Peyer's patch (tissue), 4 donors: ENCODE measurements around the gene CCDC82.

ENCODE experiments used
- CTCF ChIP-seq, 6 experiments: fragments of 450-650 bp in 4 of 6; fragments of 200-600 bp in 2 of 6; sonication (generic) in 1 of 6; IDR thresholded peaks; one replicate each; pipeline ENCODE4 v1.5.1; 2017 to 2019; ENCODE audit warnings: antibody characterized with exemption in 6 of 6, mild to moderate bottlenecking in 3 of 6, moderate library complexity in 1 of 6
- POLR2A ChIP-seq, 2 donors: fragments of 450-650 bp; IDR thresholded peaks; one replicate each; pipeline ENCODE4 v1.5.1; 2017; ENCODE audit warnings: antibody characterized with exemption in 2 of 2, mild to moderate bottlenecking in 2 of 2, moderate library complexity in 2 of 2

GRCh38 chr11:96358321-96358720 lies 31.4 kb downstream of the CCDC82 start:
- TF ChIP-seq CTCF (IDR thresholded peaks at IDR 0.05): no peak
- TF ChIP-seq POLR2A (IDR thresholded peaks at IDR 0.05): no peak
